ENCODE measurements around the gene IFT74. TPM values are rescaled to one million over a fixed set of nuclear protein-coding genes. Genes with fewer than 3 reads are reported as not detected.

IFT74 gene
- total RNA-seq, 4 donors from 2014 or later, result 7.7 to 26.4 (median 8.7) TPM

- Histone ChIP-seq H3K27me3 (no peaks in the 10 kb centered on the region), H3K9me3 (no peaks in the 10 kb centered on the region), H3K27ac (no peak overlapping the region), H3K4me3 (no peak overlapping the region), H3K36me3 (no peaks in the 10 kb centered on the region), H3K4me1 (no peaks in the 10 kb centered on the region)
- TF ChIP-seq, protein P1, sequence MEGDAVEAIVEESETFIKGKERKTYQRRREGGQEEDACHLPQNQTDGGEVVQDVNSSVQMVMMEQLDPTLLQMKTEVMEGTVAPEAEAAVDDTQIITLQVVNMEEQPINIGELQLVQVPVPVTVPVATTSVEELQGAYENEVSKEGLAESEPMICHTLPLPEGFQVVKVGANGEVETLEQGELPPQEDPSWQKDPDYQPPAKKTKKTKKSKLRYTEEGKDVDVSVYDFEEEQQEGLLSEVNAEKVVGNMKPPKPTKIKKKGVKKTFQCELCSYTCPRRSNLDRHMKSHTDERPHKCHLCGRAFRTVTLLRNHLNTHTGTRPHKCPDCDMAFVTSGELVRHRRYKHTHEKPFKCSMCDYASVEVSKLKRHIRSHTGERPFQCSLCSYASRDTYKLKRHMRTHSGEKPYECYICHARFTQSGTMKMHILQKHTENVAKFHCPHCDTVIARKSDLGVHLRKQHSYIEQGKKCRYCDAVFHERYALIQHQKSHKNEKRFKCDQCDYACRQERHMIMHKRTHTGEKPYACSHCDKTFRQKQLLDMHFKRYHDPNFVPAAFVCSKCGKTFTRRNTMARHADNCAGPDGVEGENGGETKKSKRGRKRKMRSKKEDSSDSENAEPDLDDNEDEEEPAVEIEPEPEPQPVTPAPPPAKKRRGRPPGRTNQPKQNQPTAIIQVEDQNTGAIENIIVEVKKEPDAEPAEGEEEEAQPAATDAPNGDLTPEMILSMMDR (IDR thresholded peaks at IDR 0.05), result no peak
- TF ChIP-seq POLR2A (IDR thresholded peaks at IDR 0.05), result no peak
- no peak for DNase-seq
Measured at GRCh38 chr9:27054125-27054524, 97.9 kb downstream of the IFT74 start.

GRCh38 chr9:27054841-27055240 lies 98.6 kb downstream of the IFT74 start:
- Histone ChIP-seq H3K9me3 (no peaks in the 10 kb centered on the region), H3K36me3 (no peaks in the 10 kb centered on the region), H3K4me1 (no peaks in the 10 kb centered on the region), H3K27ac (no peak overlapping the region), H3K4me3 (no peak overlapping the region), H3K27me3 (no peaks in the 10 kb centered on the region)
- DNase-seq, result no peak
- TF ChIP-seq, protein P1 (IDR thresholded peaks at IDR 0.05), result no peak
- TF ChIP-seq POLR2A (IDR thresholded peaks at IDR 0.05), result no peak

DNA sequence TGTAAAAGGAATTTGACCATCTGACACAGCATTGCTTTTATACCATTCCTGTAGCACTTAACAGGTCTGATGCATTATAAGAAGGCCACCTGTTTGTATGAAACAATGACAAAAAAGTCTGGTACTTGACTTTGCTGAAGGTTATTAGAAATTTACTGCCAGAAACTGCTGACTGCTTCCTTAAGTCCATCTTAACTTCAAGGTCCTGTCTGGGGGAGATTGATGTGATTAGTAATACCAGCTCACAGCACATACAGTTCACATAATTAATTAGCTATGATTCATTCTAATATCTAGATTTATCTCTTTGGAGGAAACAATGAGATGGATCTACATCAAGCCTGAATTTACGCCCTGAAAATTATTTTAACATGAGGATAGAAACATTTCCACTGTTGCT lies 103.2 kb downstream of the IFT74 start:
- no peaks in the 10 kb centered on the region for H3K9me3 ChIP-seq
- no peaks in the 10 kb centered on the region for H3K27me3 ChIP-seq
- H3K4me3 ChIP-seq, result no peak overlapping the region
- TF ChIP-seq, protein P1 (IDR thresholded peaks at IDR 0.05), result no peak
- no peak for TF ChIP-seq POLR2A (IDR thresholded peaks at IDR 0.05)
- no peaks in the 10 kb centered on the region for H3K4me1 ChIP-seq
- no peaks in the 10 kb centered on the region for H3K36me3 ChIP-seq
- no peak overlapping the region for H3K27ac ChIP-seq
- no peak for DNase-seq

GRCh38 chr9:27059907-27060306 lies 103.7 kb downstream of the IFT74 start:
- no peak for DNase-seq
- no peaks in the 10 kb centered on the region for H3K9me3 ChIP-seq
- no peak overlapping the region for H3K4me3 ChIP-seq
- H3K27me3 ChIP-seq, result no peaks in the 10 kb centered on the region
- no peak for TF ChIP-seq POLR2A (IDR thresholded peaks at IDR 0.05)
- TF ChIP-seq, protein P1 (IDR thresholded peaks at IDR 0.05), result no peak
- no peaks in the 10 kb centered on the region for H3K36me3 ChIP-seq
- H3K27ac ChIP-seq, result no peak overlapping the region
- H3K4me1 ChIP-seq, result no peaks in the 10 kb centered on the region

DNA sequence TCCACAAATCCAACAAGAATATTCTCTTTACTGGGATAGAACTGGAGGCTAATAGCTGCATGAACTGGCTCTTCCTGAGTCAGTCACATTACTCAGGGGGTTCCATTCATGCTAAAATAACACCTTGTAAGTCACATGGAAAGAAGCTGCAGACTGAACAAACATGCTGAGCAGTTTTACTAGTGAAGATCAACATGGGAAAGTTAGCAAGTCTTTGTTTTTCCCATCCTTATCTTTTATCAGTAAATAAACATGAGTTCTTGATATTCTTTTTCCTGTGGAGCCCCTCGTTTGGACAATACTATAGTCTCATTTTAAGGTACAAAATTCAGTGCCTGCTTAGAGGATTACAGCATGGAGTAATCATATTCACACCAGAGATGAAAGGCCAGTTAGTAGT lies 109.1 kb downstream of the IFT74 start:
- no peak overlapping the region for H3K27ac ChIP-seq
- H3K27me3 ChIP-seq, result no peaks in the 10 kb centered on the region
- H3K4me1 ChIP-seq, result no peaks in the 10 kb centered on the region
- no peak overlapping the region for H3K4me3 ChIP-seq
- H3K36me3 ChIP-seq, result no peaks in the 10 kb centered on the region
- no peaks in the 10 kb centered on the region for H3K9me3 ChIP-seq
- no peak for DNase-seq
- TF ChIP-seq, protein P1 (IDR thresholded peaks at IDR 0.05), result no peak
- TF ChIP-seq POLR2A (IDR thresholded peaks at IDR 0.05), result no peak
